Renal cortical epithelial cell (primary cell): ENCODE measurements around the gene LEKR1. TPM values are rescaled to one million over a fixed set of nuclear protein-coding genes. Genes with fewer than 3 reads are reported as not detected.
"Not testable (repeated sequence)": the region's sequence is repeated elsewhere in the genome, so short reads cannot be mapped to it uniquely, and the experiment has no call there.

Experiments used
- DNase-seq: peaks from one replicate; pipeline ENCODE4 v3.0.0-alpha.2; 2011; ENCODE audit warnings: low read depth
- total RNA-seq: library from RNA; depleted of rRNA; stranded (reverse); fragments of >200 nt; gene quantifications from 2 replicates; pipeline ENCODE4 v1.2.3, GENCODE V29; 2014

The LEKR1 gene
- total RNA-seq, 1 donor from 2014 or later = 1.4 TPM

- no peak for DNase-seq
These were observed 76.8 kb downstream of the LEKR1 start for GRCh38 chr3:156902916-156903315.

- DNase-seq = no peak
These were observed 80.1 kb downstream of the LEKR1 start for GRCh38 chr3:156906275-156906674.

DNA sequence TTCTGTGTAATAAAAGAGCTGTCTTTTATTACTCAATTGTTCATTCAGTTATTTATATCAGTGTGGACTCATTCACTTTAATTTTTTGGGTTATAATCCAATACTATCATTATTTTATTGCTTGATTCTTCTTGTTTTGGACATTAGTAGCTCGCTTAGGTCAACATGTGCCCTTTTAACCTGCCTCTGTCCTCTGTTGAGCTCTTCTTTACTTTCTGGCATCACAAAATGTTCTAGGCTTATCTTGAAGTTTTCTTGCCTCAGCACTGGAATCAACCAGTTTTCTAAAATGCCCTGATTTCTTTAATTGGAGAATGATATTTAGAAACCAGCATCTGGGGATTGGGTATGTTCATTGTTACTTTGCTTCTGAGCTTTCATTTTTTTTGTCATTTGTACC lies 82.2 kb downstream of the LEKR1 start:
- no peak for DNase-seq

- DNase-seq = no peak
These were observed 83.9 kb downstream of the LEKR1 start for GRCh38 chr3:156910022-156910421.

DNA sequence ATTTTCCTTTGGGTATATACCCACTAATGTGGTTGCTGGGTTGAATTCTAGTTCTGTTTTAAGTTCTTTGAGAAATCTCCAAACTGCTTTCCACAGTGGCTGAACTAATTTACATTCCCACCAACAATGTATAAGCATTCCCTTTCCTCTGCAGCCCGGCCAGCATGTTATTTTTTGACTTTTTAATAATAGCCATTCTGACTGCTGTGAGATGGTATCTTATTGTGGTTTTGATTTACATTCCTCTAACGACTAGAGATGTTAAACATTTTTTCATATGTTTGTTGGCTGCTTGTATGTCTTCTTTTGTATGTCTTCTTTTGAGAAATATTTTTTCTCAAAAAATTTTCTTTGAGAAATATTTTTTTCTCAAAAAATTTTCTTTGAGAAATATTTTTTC lies 84.7 kb downstream of the LEKR1 start:
- DNase-seq = not testable (repeated sequence)

DNA sequence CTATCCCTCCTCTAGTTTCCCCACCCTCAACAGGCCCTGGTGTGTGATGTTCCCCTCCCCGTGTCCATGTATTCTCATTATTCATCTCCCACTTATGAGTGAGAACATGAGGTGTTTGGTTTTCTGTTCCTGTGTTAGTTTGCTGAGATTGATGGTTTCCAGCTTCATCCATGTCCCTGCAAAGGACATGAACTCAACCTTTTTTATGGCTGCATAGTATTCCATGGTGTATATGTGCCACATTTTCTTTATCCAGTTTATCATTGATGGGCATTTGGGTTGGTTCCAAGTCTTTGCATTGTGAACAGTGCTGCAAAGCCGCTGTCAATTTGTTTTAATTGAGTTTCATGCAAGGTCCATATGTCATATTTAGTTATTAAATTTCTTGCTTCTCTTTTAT lies 88.1 kb downstream of the LEKR1 start:
- DNase-seq = not testable (repeated sequence)

DNA sequence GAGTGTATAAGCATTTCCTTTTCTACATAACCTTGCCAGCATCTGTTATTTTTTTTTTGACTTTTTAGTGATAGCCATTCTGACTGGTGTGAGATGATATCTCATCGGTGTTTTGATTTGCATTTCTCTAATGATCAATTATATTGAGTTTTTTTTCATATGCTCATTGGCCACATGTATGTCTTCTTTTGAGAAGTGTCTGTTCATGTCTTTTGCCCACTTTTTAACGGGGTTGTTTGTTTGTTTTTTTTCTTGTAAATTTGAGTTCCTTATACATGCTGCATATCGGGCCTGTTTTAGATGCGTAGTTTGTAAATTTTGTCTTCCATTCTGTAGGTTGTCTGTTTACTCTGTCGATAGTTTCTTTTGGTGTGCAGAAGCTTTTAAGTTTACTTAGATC lies 89.2 kb downstream of the LEKR1 start:
- DNase-seq = no peak

GRCh38 chr3:156918746-156919145 lies 92.6 kb downstream of the LEKR1 start:
- DNase-seq = no peak

GRCh38 chr3:156919818-156920217 lies 93.7 kb downstream of the LEKR1 start:
- DNase-seq = no peak

DNA sequence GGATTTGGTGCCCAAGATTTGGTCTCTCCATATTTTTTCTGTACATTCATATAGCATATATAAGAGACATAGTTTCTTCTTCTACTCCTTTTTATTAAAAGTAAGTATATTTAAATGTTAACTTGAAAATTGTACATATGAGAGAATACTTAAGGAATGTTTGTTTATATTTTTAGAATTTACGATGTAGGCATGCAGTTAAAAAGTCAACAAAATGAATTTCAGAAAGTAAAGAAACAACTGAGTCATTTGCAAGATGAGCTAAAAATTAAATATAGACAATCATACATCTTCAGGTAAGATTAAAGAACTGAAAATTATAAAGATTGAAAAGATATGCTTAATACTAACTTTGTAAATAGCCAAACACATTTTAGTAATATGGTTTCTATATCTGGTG lies 94.2 kb downstream of the LEKR1 start:
- DNase-seq = no peak

GRCh38 chr3:156923349-156923748 lies 97.2 kb downstream of the LEKR1 start:
- no peak for DNase-seq

GRCh38 chr3:156938724-156939123 lies 112.6 kb downstream of the LEKR1 start:
- no peak for DNase-seq

GRCh38 chr3:156939315-156939714 lies 113.2 kb downstream of the LEKR1 start:
- DNase-seq = no peak

DNA sequence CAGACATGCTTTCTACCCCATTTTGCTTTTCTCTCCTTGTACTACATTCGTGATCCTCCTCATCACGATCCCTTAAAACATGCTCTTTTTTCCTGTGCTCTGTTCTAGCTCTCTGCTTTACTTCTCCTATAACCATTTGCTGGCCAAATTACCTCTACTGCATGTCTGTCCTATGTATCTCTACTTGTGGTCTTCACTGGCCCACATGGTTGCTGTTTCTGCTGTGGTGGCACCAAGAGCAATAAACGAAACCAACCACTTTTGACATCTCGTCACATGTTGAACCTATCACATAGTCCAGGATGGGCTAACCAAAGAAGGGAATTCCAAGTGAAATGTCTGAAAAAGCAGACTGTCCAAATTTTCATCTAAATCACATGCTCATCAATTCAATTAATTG lies 115.2 kb downstream of the LEKR1 start:
- no peak for DNase-seq

DNA sequence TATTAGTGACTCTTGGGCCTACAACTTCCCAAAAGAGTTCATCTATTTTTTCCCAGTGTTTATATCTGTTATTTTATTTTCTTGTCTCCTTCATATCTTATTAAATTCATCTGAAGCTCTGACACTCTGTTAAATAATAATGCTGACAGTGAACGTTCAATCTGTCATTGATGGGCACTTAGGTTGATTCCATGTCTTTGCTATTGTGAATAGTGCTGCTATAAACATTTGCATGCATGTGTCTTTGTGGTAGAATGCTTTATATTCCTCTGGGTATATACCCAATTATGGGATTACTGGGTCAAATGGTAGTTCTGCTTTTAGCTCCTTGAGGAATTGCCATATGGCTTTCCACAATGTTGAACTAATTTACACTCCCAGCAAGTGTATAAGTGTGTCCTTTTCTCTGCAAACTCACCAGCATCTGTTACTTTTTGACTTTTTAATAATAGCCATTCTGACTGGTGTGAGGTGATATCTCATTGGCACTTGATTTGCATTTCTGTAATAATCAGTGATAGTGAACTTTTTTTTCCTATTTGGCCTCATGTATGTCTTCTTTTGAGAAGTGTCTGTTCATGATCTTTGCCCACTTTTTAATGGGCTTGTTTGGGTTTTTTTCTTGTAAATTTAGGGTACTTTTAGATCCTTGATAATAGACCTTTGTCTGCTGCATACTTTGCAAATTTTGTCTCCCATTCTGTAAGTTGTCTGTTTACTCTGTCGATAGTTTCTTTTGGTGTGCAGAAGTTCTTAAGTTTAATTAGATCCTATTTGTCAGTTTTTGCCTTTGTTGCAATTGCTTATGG lies 122.5 kb downstream of the LEKR1 start:
- no peak for DNase-seq

GRCh38 chr3:156952011-156952410 lies 125.9 kb downstream of the LEKR1 start:
- DNase-seq = no peak

DNA sequence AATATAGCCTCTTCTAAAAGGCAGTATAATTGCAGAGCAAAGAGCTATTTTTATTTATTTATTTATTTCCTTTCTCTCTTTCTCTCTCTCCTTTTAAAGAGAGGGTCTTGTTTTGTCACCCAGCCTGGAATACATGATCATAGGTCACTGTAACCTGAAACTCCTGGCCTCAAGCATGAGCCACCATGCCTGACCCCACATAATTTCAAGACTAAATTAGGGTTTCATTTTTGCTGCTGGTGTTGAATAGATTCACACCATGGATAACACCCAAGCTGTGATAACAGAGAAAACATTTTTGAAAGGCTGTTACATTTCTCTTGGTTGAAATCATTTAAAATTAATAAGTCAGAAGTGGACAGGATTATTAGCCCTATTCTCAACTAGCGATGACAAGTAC lies 131.6 kb downstream of the LEKR1 start:
- DNase-seq = no peak

DNA sequence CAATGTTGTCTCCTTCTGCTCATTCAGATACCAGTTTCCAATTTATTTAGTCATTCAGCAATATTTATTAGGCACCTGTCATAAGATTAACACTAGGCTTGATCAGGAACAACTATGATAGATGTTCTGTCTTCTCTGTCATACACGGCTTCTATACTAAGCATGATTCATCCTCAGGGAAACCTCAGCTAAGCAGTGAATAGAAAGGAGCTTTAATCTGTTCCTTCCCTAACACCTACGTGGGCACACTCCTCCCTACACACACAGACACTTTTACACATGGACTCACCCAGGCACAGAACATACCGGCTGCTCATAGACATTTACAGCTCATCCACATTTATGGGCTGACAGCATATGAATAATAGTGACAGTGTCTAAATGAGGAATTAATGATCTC lies 136.9 kb downstream of the LEKR1 start:
- DNase-seq = no peak

- no peak for DNase-seq
These were observed 138.4 kb downstream of the LEKR1 start for GRCh38 chr3:156964577-156964976.

DNA sequence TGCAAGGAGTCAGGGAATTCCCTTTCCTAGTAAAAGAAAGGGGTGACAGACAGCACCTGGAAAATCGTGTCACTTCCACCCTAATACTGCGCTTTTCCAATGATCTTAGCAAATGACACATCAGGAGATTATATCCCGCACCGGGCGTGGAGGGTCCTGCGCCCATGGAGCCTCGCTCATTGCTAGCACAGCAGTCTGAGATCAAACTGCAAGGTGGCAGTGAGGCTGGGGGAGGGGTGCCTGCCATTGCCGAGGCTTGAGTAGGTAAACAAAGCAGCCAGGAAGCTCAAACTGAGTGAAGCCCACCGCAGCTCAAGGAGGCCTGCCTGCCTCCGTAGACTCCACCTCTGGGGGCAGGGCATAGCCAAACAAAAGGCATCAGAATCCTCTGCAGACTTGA lies 140.2 kb downstream of the LEKR1 start:
- not testable (repeated sequence) for DNase-seq

DNA sequence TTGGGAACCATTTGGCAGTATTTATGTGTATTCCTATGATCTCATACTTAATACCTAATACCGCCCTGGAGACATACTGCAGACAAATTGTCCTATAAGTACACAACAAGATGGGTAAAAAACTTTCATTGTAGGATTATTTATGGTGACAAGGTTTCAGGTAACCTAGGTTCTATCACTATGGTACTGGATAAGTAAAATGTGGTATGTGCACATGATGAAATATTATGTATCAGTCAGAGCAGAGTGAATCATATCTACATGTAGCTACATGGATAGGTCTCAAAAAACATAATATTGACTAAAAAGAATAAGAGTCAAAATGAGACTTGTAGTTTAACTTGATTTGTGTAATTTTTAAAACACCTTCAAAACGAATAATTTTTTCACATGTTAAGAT lies 147.8 kb downstream of the LEKR1 start:
- no peak for DNase-seq

DNA sequence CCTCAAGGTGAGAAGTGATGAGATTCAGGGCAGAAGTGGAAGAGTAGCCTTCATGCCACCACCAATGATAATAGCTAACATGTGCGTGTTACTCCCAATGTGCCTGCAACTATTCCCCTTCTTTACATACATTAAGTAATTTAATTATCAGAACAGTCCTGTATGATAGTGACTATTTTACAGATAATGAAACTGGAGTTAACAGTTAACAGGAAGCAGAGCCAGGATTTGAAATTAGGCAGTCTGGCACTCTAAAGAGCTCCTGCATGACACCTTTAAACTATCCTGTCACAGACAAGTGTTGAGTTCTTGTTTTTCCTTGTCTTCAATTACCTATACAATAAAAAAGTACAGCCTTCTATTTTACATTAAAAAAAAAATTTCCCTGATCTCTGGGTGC lies 148.8 kb downstream of the LEKR1 start:
- DNase-seq = no peak

DNA sequence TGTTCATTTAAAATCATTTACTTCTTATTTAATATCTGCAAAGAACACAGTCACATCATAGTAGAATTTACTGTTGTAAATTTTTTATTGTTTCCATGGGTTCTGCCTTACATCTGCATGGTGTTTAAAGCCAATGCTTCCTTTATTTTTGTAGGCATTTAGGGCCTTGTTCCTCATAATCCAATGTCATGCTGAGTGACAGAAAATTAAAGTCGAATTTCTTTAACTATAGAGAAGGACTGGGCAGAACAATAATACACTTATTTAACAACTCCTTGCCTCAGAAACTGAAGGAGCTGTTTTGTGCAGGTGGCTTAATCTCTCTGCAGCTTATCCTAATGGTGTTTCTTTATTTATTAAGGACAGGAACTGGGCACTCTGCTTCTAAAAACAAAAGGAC lies 149.6 kb downstream of the LEKR1 start:
- no peak for DNase-seq

DNA sequence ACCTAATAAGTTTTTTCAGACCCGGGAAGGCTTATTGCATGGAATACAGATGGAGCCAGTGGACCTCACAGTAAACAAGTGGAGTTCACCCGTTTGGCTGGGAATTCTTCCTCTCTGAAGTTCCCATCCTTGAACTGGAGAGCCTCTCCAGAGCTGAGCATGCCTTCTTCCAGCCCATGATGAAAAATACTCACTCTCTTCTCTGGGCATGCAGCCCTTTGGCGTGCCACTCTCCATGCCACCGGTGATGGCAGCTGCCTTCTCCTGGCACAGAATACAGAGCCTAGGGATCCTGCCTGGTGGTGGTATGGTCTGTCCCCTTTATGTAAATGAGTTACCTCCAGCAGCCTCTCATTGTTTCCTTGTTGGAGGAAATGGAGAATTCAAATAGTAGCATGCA lies 150.8 kb downstream of the LEKR1 start:
- no peak for DNase-seq
